Right lobe of liver (tissue), 4 donors: Measurements from ENCODE around the gene WFDC9.
"Not testable (repeated sequence)": the region's sequence is repeated elsewhere in the genome, so short reads cannot be mapped to it uniquely, and the experiment has no call there.

Experiments
- CTCF ChIP-seq, 4 donors: fragments of 200-600 bp in 3 of 4; fragments of 450-650 bp in 1 of 4; IDR thresholded peaks; one replicate each; pipeline versions ENCODE4 v1.5.1 to v1.8.0; 2016 to 2022; ENCODE audit warnings: antibody characterized with exemption in 4 of 4, mild to moderate bottlenecking in 2 of 4
- POLR2A ChIP-seq: fragments of 450-650 bp; IDR thresholded peaks from one replicate; pipeline ENCODE4 v1.6.1; 2017; ENCODE audit warnings: antibody characterized with exemption, mild to moderate bottlenecking
- donor health status: DM: no; HTN: no; CAD: no.
- donor health status: DM: no; HTN: no; CAD: no.
- donor health status: DM: no; HTN: yes; CAD: no.

GRCh38 chr20:45569650-45570049, 61.4 kb downstream of the WFDC9 start:
- not testable (repeated sequence) for TF ChIP-seq CTCF (IDR thresholded peaks at IDR 0.05); POLR2A
